ENCODE measurements around the gene DOCK1.

GRCh38 chr10:127218658-127219057 is 313.4 kb downstream of the DOCK1 start:
- TF ChIP-seq POLR2AphosphoS5 (IDR thresholded peaks at IDR 0.05; ENCODE audit: low read depth, low read length) (no peak), SPI1 (IDR thresholded peaks at IDR 0.05; ENCODE audit: low read depth, low read length) (no peak), POLR2A (IDR thresholded peaks at IDR 0.05; ENCODE audit: low read depth, low read length) (no peak), TAF1 (IDR thresholded peaks at IDR 0.05; ENCODE audit: low read depth, low read length) (no peak), PAX5 (IDR thresholded peaks at IDR 0.05; ENCODE audit: insufficient read depth, low read length, severe bottlenecking) (no peak), POU2F2 (IDR thresholded peaks at IDR 0.05; ENCODE audit: low read depth, low read length) (no peak)

Data from GM12891 (cell line).